Left ventricle myocardium inferior (tissue), 1 donor: ENCODE data around the gene MPG. TPM values are rescaled to one million over a fixed set of nuclear protein-coding genes. Genes with fewer than 3 reads are reported as not detected.
A peak's percentile ranks its signal among the peaks of the same experiment; 100 is the strongest.
"Not testable (repeated sequence)": the region's sequence is repeated elsewhere in the genome, so short reads cannot be mapped to it uniquely, and the experiment has no call there.

ENCODE experiments used
- DNase-seq: peaks from one replicate; pipeline ENCODE4 v3.0.0-alpha.2; 2020
- H3K27ac ChIP-seq: fragments of 200-600 bp; replicated peaks from 2 replicates; pipeline ENCODE4 v1.8.0; 2021
- H3K27me3 ChIP-seq: fragments of 200-600 bp; 2 replicates; pipeline ENCODE4 v1.8.0; 2021; ENCODE audit warnings: low read depth
- H3K36me3 ChIP-seq: fragments of 200-600 bp; 2 replicates; pipeline ENCODE4 v1.8.0; 2021
- H3K4me1 ChIP-seq: fragments of 200-600 bp; 2 replicates; pipeline ENCODE4 v1.8.0; 2021
- H3K4me3 ChIP-seq: fragments of 200-600 bp; 2 replicates; pipeline ENCODE4 v1.8.0; 2021; ENCODE audit warnings: mild to moderate bottlenecking, moderate library complexity
- H3K9me3 ChIP-seq: fragments of 200-600 bp; replicated peaks from 2 replicates; pipeline ENCODE4 v1.8.0; 2021
- CTCF ChIP-seq: fragments of 200-600 bp; IDR thresholded peaks from 2 replicates; pipeline ENCODE4 v1.8.0; 2021; ENCODE audit warnings: antibody characterized with exemption, mild to moderate bottlenecking, borderline replicate concordance
- intact Hi-C: fragments of 100-400 bp; cut with micrococcal nuclease; formaldehyde crosslinking; loops from one replicate; pipeline ENCODE4 v1.11.0; 2022
- long read RNA-seq: library from polyadenylated mRNA; unstranded; transcript quantifications from one replicate; pipeline ENCODE4 v2.0.0, GENCODE V29; 2021
- total RNA-seq: library from RNA; stranded (reverse); fragmentation: NEBNext Ultra II Directional; extraction: Animal tissue kit (Norgen Biotek cat#: 25700); gene quantifications from one replicate; pipeline ENCODE4 v1.2.1, GENCODE V29; 2021
- donor health status: DM: no; HTN: yes; CAD: no; lungs with severe emphysema.

MPG gene
- total RNA-seq = 44.5 TPM
- long read RNA-seq, transcript MPG-202 (4 exons, 1,205 nt) = major isoform, 67 of 88 reads
- long read RNA-seq, partial matches to known transcripts = 11 of 88 reads
- long read RNA-seq, other reads (novel, unspliced or antisense) = 7 of 88 reads

- no peak for TF ChIP-seq CTCF
- peak; percentile 91 for DNase-seq
- peaks cover 73% of the 10 kb centered on the region for H3K4me1 ChIP-seq
- intact Hi-C loops = no loop called here
- peaks cover 22% of the 10 kb centered on the region for H3K36me3 ChIP-seq
- peak within 1 kb of the TSS; percentile 96 for H3K27ac ChIP-seq
- H3K4me3 ChIP-seq = peak within 1 kb of the TSS; percentile 88
- H3K9me3 ChIP-seq = no peaks in the 10 kb centered on the region
- H3K27me3 ChIP-seq = no peaks in the 10 kb centered on the region
These were observed at the start of gene MPG for GRCh38 chr16:77807-78443. Gene MPG (plus strand): TSS chr16:78225. CDS start chr16:78310, 85 bp downstream.

GRCh38 chr16:30627-31026, 47.4 kb upstream of the MPG start:
- H3K27ac ChIP-seq, H3K36me3 ChIP-seq, DNase-seq, H3K9me3 ChIP-seq, intact Hi-C loops, H3K4me3 ChIP-seq, H3K4me1 ChIP-seq, H3K27me3 ChIP-seq: not testable (repeated sequence)

GRCh38 chr16:33154-33876, 44.7 kb upstream of the MPG start:
- H3K4me1 ChIP-seq, H3K27ac ChIP-seq, H3K36me3 ChIP-seq, H3K27me3 ChIP-seq, DNase-seq, intact Hi-C loops, H3K9me3 ChIP-seq, H3K4me3 ChIP-seq: not testable (repeated sequence)

- H3K9me3 ChIP-seq = no peaks in the 10 kb centered on the region
- H3K27ac ChIP-seq = no peak overlapping the region
- intact Hi-C loops = no loop called here
- peaks cover 6% of the 10 kb centered on the region for H3K4me1 ChIP-seq
- no peaks in the 10 kb centered on the region for H3K36me3 ChIP-seq
- no peak overlapping the region for H3K4me3 ChIP-seq
- TF ChIP-seq CTCF = no peak
- no peak for DNase-seq
- no peaks in the 10 kb centered on the region for H3K27me3 ChIP-seq
These were observed 44.0 kb upstream of the MPG start for GRCh38 chr16:33877-34647.

- DNase-seq = no peak
- no peak for TF ChIP-seq CTCF
These were observed 43.4 kb upstream of the MPG start for GRCh38 chr16:34648-34987.

GRCh38 chr16:35011-35677, 42.9 kb upstream of the MPG start:
- Histone ChIP-seq H3K9me3 (no peaks in the 10 kb centered on the region), H3K4me1 (peaks cover 6% of the 10 kb centered on the region), H3K36me3 (no peaks in the 10 kb centered on the region), H3K27me3 (no peaks in the 10 kb centered on the region), H3K4me3 (no peak overlapping the region), H3K27ac (no peak overlapping the region)
- intact Hi-C loops = no loop called here
- DNase-seq = no peak
- TF ChIP-seq CTCF = no peak

More at GRCh38 chr16:34648-34987, 43.4 kb upstream of the MPG start:
- Histone ChIP-seq H3K27ac (no peak overlapping the region), H3K9me3 (no peaks in the 10 kb centered on the region), H3K4me3 (no peak overlapping the region), H3K27me3 (no peaks in the 10 kb centered on the region), H3K4me1 (peaks cover 6% of the 10 kb centered on the region), H3K36me3 (no peaks in the 10 kb centered on the region)
- intact Hi-C loops = no loop called here
